Glutamatergic neuron (in vitro differentiated cells): ENCODE results near the gene RGS14. TPM values are rescaled to one million over a fixed set of nuclear protein-coding genes. Genes with fewer than 3 reads are reported as not detected.
A peak's percentile ranks its signal among the peaks of the same experiment; 100 is the strongest.

Experiments used
- DNase-seq: peaks from one replicate; pipeline ENCODE4 v3.0.0; 2022
- H3K27ac Mint-ChIP-seq: one replicate; pipeline ENCODE4 v1.8.0; 2020; ENCODE audit warnings: mild to moderate bottlenecking, mixed read lengths, inconsistent platforms; ENCODE audit not compliant: unreplicated experiment
- H3K27me3 Mint-ChIP-seq: one replicate; pipeline ENCODE4 v1.8.0; 2020; ENCODE audit warnings: mild to moderate bottlenecking, moderate library complexity, mixed read lengths, inconsistent platforms; ENCODE audit not compliant: unreplicated experiment
- H3K36me3 Mint-ChIP-seq: one replicate; pipeline ENCODE4 v1.8.0; 2020; ENCODE audit warnings: mild to moderate bottlenecking, mixed read lengths, inconsistent platforms; ENCODE audit not compliant: unreplicated experiment
- H3K4me1 Mint-ChIP-seq: one replicate; pipeline ENCODE4 v1.8.0; 2020; ENCODE audit warnings: mild to moderate bottlenecking, low read depth, mixed read lengths, inconsistent platforms; ENCODE audit not compliant: unreplicated experiment
- H3K4me3 Mint-ChIP-seq: one replicate; pipeline ENCODE4 v1.8.0; 2020; ENCODE audit warnings: mild to moderate bottlenecking, mixed read lengths, inconsistent platforms; ENCODE audit not compliant: unreplicated experiment
- H3K9me3 Mint-ChIP-seq: one replicate; pipeline ENCODE4 v1.8.0; 2020; ENCODE audit warnings: mild to moderate bottlenecking, moderate library complexity, mixed read lengths, inconsistent platforms; ENCODE audit not compliant: unreplicated experiment
- total RNA-seq: library from RNA; stranded (reverse); fragmentation: NEBNext Ultra II Directional; extraction: Animal tissue kit (Norgen Biotek cat#: 25700); gene quantifications from one replicate; pipeline ENCODE4 v1.2.1, GENCODE V29; 2021; ENCODE audit not compliant: unreplicated experiment
- TF ChIP-seq, protein P1 (sequence below): fragments of 200-600 bp; sonication (generic); IDR thresholded peaks from one replicate; pipeline ENCODE4 v1.5.0; 2021; ENCODE audit not compliant: partially characterized antibody, unreplicated experiment

RGS14 gene
- total RNA-seq, 1 donor from 2014 or later, result 15.9 TPM

- H3K27me3 Mint-ChIP-seq, result peaks cover 12% of the 10 kb centered on the region
- H3K27ac Mint-ChIP-seq, result peak overlapping the region; percentile 57
- H3K36me3 Mint-ChIP-seq, result peaks cover 5% of the 10 kb centered on the region
- peak overlapping the region; percentile 46 for H3K4me3 Mint-ChIP-seq
- peak; percentile 77 for DNase-seq
- peaks cover 22% of the 10 kb centered on the region for H3K4me1 Mint-ChIP-seq
- TF ChIP-seq, protein P1, sequence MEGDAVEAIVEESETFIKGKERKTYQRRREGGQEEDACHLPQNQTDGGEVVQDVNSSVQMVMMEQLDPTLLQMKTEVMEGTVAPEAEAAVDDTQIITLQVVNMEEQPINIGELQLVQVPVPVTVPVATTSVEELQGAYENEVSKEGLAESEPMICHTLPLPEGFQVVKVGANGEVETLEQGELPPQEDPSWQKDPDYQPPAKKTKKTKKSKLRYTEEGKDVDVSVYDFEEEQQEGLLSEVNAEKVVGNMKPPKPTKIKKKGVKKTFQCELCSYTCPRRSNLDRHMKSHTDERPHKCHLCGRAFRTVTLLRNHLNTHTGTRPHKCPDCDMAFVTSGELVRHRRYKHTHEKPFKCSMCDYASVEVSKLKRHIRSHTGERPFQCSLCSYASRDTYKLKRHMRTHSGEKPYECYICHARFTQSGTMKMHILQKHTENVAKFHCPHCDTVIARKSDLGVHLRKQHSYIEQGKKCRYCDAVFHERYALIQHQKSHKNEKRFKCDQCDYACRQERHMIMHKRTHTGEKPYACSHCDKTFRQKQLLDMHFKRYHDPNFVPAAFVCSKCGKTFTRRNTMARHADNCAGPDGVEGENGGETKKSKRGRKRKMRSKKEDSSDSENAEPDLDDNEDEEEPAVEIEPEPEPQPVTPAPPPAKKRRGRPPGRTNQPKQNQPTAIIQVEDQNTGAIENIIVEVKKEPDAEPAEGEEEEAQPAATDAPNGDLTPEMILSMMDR, result no peak
- H3K9me3 Mint-ChIP-seq, result peaks cover 7% of the 10 kb centered on the region
Measured at GRCh38 chr5:177332896-177333260, 24.8 kb upstream of the RGS14 start.

- TF ChIP-seq, protein P1, result no peak
- peaks cover 7% of the 10 kb centered on the region for H3K9me3 Mint-ChIP-seq
- DNase-seq, result no peak
- H3K27ac Mint-ChIP-seq, result peak overlapping the region; percentile 68
- H3K36me3 Mint-ChIP-seq, result peaks cover 5% of the 10 kb centered on the region
- peak overlapping the region; percentile 59 for H3K4me3 Mint-ChIP-seq
- H3K27me3 Mint-ChIP-seq, result peaks cover 12% of the 10 kb centered on the region
- H3K4me1 Mint-ChIP-seq, result peaks cover 22% of the 10 kb centered on the region
Measured at GRCh38 chr5:177333420-177334154, 24.1 kb upstream of the RGS14 start.

DNA sequence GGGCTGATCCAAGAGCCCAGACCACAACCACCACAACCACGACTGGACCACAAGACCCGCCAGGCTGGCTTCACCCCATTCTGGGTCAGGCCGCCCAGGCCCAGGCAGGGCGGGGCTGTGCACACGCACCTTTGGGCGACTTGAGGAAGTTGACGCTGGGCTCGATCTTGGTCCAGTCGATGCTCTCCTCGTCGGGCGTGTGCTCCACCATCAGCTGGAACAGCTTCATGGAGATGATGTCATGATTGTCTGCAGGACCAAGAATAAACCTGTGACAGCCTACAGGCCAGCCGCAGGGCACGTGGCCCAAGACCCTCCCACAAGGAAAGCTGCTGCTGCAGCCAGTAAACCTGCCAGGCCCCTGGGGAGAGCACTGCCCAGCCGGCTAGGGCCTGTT, 23.6 kb upstream of the RGS14 start:
- Mint-ChIP-seq H3K9me3 (peaks cover 7% of the 10 kb centered on the region), H3K36me3 (peaks cover 5% of the 10 kb centered on the region), H3K27ac (peak overlapping the region; percentile 68)

DNA sequence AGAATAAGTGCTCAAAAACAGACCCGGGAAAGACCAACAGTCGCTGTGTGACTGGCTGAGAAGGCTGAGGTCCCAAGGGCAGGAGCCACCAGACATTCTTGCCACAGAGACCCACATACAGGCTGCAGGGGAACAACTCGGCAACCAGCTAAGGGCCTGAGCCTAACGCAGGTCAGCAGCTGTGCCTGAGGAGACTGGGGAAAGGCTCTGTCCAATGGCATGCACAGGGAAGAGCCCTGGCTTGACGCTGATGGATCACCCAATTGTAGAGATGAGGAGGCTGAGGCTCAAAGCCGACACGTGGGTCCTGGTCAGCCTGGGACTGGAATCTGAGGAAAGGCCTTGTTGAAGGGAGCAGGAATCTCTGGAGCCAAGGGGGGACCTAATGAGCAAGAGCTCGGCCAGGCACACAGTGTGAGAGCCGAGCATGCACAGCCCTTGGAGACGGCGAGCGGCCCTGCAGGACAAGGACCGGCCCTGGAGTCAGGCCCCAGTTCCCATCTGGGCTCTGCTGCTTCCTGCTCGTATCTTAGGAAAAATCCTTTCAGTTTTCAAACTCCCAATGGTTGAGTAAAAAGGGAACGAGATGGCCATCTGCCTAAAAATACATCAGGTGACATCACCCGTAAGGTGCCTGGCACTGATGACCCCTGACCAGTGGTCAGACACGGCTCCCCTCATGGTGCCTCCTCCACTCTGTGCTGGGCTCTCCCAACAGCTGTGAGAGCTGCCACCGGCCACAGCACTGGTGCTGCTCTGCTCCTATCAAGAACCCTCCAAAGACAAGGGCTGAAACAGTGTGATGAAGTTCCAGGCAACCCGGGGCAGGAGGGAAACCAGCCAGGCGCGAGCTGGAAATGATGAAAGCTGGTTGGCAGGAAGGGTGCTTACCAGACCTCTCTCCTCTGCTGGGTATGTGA, 22.7 kb upstream of the RGS14 start:
- Mint-ChIP-seq H3K4me3 (no peak overlapping the region), H3K36me3 (peaks cover 5% of the 10 kb centered on the region), H3K4me1 (peaks cover 22% of the 10 kb centered on the region)

More for the DNA sequence above, 23.6 kb upstream of the RGS14 start:
- H3K27me3 Mint-ChIP-seq, result peaks cover 12% of the 10 kb centered on the region
- peaks cover 22% of the 10 kb centered on the region for H3K4me1 Mint-ChIP-seq
- TF ChIP-seq, protein P1, result no peak
- peak overlapping the region; percentile 59 for H3K4me3 Mint-ChIP-seq
- DNase-seq, result no peak

More for the DNA sequence above, 22.7 kb upstream of the RGS14 start:
- no peak overlapping the region for H3K27ac Mint-ChIP-seq
- no peak for DNase-seq
- TF ChIP-seq, protein P1, result no peak
- H3K9me3 Mint-ChIP-seq, result peaks cover 9% of the 10 kb centered on the region
- peaks cover 12% of the 10 kb centered on the region for H3K27me3 Mint-ChIP-seq
